BJ (cell line): ENCODE measurements around the gene BTBD6. TPM values are rescaled to one million over a fixed set of nuclear protein-coding genes. Genes with fewer than 3 reads are reported as not detected.

Experiments used
- CTCF ChIA-PET: fragments of 350-600 bp; formaldehyde crosslinking; extraction: SDS; loops from one replicate; lab custom pipeline; 2021; ENCODE audit warnings: antibody characterized with exemption, inconsistent platforms; lab: Yijun Ruan, JAX
- POLR2A ChIA-PET: fragments of 300-600 bp; sonication (Branson Sonifier 250); formaldehyde crosslinking; extraction: SDS; loops from one replicate; lab custom pipeline; 2021; ENCODE audit warnings: antibody characterized with exemption; lab: Charles Lee
- DNase-seq: peaks from one replicate; pipeline ENCODE4 v3.0.0-alpha.2; 2011; ENCODE audit warnings: low read depth
- H3K27me3 ChIP-seq: 2 replicates; pipeline ENCODE4 v1.6.0; 2011; ENCODE audit warnings: low read length; ENCODE audit not compliant: control insufficient read depth, insufficient read depth
- H3K36me3 ChIP-seq: 2 replicates; pipeline ENCODE4 v1.5.1; 2011; ENCODE audit warnings: low read length; ENCODE audit not compliant: control insufficient read depth, insufficient read depth
- H3K4me3 ChIP-seq: 2 replicates; pipeline ENCODE4 v1.5.1; 2011; ENCODE audit warnings: low read depth, mild to moderate bottlenecking, control low read depth, low read length
- polyA plus RNA-seq: library from polyadenylated mRNA; depleted of rRNA; stranded (reverse); fragments of >200 nt; gene quantifications from 2 replicates; pipeline ENCODE4 v1.2.3, GENCODE V29; 2011
- TF ChIP-seq, protein P1 (sequence below): IDR thresholded peaks from 2 replicates; pipeline ENCODE4 v1.5.1; 2011; ENCODE audit warnings: low read depth, mild to moderate bottlenecking, control low read depth, inconsistent platforms, low read length, moderate library complexity; ENCODE audit not compliant: insufficient read depth

The BTBD6 gene
- polyA plus RNA-seq, 1 experiment = 41.9 TPM

DNA sequence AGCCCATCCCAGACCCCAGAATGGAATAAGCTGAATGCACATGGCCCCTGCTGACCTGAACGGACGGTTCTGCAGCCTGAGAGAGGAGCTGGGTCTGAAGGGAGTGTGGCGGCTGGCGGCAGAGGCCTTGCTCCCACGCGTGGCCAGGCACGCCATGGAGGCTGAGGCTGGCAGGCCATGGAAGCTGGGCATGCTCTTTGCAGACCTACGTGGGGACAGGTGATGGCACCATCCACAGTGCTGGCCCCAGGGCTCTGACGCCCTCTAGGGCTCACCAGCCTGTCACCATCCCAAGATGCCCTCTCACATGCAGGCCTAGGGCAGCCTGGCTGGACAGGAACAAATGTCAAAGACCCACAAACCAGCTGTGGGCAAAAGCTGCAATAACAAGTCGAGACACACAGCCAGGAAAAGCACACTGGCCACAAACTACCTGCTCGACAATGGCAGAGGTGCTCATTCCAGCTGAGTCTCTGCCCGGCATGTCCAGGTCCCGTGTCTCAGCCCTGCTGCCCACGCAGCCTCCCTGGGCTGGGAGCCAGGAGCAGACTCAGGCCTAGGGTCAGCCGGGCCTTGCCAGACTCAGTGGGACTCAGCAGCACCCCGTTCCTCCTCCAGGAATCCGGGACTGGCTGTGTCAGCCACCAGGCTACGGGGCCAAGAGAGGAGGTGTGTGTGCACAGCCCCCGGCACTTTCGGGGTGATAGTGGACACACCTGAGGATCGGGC, 19.7 kb downstream of the BTBD6 start:
- no peak for DNase-seq
- CTCF ChIA-PET = interaction anchor here (0.8 kb wide), 1 partner anchor 65 kb away, joined by 3 read pairs; no protein-coding TSS in a partner anchor
- POLR2A ChIA-PET = no interaction called here
- TF ChIP-seq, protein P1, sequence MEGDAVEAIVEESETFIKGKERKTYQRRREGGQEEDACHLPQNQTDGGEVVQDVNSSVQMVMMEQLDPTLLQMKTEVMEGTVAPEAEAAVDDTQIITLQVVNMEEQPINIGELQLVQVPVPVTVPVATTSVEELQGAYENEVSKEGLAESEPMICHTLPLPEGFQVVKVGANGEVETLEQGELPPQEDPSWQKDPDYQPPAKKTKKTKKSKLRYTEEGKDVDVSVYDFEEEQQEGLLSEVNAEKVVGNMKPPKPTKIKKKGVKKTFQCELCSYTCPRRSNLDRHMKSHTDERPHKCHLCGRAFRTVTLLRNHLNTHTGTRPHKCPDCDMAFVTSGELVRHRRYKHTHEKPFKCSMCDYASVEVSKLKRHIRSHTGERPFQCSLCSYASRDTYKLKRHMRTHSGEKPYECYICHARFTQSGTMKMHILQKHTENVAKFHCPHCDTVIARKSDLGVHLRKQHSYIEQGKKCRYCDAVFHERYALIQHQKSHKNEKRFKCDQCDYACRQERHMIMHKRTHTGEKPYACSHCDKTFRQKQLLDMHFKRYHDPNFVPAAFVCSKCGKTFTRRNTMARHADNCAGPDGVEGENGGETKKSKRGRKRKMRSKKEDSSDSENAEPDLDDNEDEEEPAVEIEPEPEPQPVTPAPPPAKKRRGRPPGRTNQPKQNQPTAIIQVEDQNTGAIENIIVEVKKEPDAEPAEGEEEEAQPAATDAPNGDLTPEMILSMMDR = no peak
- peaks cover 5% of the 10 kb centered on the region for H3K36me3 ChIP-seq
- H3K4me3 ChIP-seq = no peak overlapping the region
- H3K27me3 ChIP-seq = no peaks in the 10 kb centered on the region

DNA sequence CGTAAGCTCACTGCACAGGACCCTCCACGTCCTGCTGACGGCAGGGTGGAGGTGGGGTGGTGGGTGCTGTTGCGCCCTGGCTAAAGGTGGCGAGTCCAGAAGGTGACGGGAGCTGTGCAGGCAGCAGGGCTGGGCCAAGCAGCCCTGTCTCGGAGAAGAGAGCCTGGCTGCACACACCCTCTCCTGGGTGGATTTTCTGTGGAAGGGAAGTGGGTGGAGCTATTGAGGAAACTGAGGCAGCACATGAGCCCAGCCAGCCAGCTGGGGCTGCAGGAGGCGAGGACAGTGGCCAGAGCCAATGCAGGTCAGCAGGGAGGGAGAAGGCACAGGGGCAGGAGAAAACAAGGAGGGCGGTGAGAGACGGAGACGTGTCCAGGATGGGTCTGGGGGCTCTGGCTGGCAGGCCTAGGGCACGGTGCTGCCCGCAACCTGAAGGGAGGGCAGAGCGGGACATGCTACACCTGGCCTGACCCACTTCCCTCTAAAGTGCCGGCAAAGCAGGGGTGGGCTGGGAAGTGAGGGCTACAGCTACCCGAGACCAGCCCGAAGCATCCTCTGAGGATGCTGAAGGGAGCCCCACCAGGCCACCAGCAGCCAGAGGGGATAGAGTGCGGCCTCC, 20.5 kb downstream of the BTBD6 start:
- Histone ChIP-seq H3K27me3 (no peaks in the 10 kb centered on the region), H3K36me3 (peaks cover 1% of the 10 kb centered on the region), H3K4me3 (no peak overlapping the region)
- ChIA-PET POLR2A (no interaction called here), CTCF (interaction anchor here (0.6 to 1.3 kb wide), 2 partner anchors 10 to 13 kb away, joined by 3 read pairs; no protein-coding TSS in a partner anchor)
- TF ChIP-seq, protein P1 = no peak
- no peak for DNase-seq

DNA sequence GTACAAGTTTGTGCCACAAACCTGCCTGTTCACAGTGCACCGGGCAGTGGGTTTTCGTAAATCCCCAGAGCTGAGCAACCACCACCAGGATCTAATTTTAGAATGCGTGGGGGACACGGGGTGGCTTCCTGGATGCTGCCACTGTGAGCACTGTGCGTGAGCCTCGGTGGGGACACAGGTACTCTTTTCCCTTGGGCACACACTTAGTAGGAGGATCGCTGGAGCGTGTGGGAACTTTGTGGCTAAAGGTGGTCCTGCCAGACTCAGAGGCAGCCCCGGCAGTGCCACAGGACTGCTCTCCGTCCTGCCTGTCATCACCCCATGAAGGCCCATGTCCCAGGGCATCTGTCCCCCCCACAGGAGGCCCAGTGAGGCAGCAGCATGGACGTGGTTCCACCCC, 21.1 kb downstream of the BTBD6 start:
- CTCF ChIA-PET = interaction anchor here (0.6 to 1.3 kb wide), 2 partner anchors 10 to 12 kb away, joined by 3 read pairs; no protein-coding TSS in a partner anchor

DNA sequence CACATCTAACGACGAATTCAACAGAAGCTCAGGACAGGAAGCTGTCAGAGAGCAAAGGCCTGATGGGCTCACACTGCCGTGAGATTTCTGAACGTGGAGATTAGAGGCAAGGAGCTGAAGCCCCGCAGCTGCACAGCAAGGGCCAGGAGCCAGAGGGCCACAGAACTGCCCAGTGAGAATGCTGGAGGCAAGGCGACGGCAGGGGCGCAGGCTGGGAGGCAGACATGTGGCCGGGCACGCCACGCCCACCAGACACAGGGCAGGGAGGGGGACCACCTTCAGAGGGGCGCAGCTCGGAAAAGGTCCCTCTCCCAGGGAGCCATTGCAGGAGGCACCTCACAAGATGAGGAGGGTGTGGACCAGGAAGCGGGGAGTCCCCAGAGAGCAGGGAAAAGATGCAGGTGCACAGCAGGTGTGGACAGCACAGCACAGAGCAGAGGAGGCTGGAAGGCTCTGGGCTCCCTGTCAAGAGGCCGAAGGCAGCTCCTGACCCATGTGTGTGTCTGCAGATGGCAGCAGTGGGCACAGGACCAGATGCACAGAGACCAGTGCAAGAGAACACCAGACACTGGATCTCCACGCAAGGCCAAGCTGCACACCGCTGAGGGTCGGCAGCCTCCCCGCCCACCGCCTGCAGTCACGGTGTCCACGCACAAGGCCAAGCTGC, 23.0 kb downstream of the BTBD6 start:
- no peak for DNase-seq
- TF ChIP-seq, protein P1 = no peak
- Histone ChIP-seq H3K4me3 (no peak overlapping the region), H3K27me3 (no peaks in the 10 kb centered on the region), H3K36me3 (peaks cover 1% of the 10 kb centered on the region)
- POLR2A ChIA-PET = no interaction called here
- CTCF ChIA-PET = interaction anchor here (1.3 kb wide), 1 partner anchor 81 kb away, joined by 5 read pairs; no protein-coding TSS in a partner anchor

More for the DNA sequence above, 21.1 kb downstream of the BTBD6 start:
- no peak for DNase-seq
- TF ChIP-seq, protein P1 = no peak
- H3K36me3 ChIP-seq = peaks cover 1% of the 10 kb centered on the region
- POLR2A ChIA-PET = no interaction called here
- no peaks in the 10 kb centered on the region for H3K27me3 ChIP-seq
- H3K4me3 ChIP-seq = no peak overlapping the region

DNA sequence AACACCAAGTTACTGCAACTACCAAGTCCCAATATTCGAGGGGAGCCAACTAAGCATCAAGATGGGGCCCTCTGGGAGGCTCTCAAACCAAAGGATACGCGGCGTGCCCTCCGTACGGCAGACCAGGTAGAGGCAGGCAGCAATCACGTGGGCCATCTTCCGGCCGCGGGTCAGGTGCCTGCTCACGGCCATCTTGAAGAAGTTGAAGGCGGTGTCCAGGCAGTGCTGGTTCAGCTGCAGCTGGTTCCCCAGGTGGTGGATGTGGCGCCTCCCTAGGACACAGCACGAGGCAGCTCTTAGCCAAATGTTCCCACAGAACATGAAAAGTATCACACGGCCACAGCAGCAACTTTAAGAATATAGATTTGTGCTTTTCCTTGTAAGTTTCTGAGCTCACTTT, 24.3 kb downstream of the BTBD6 start:
- Histone ChIP-seq H3K4me3 (no peak overlapping the region), H3K27me3 (no peaks in the 10 kb centered on the region), H3K36me3 (peaks cover 1% of the 10 kb centered on the region)
- POLR2A ChIA-PET = no interaction called here
- no peak for DNase-seq
- CTCF ChIA-PET = interaction anchor here (0.9 kb wide), 1 partner anchor 182 kb away, joined by 3 read pairs; no protein-coding TSS in a partner anchor
- TF ChIP-seq, protein P1 = no peak
